ENCODE data around the gene LIME1. TPM values are rescaled to one million over a fixed set of nuclear protein-coding genes. Genes with fewer than 3 reads are reported as not detected.

LIME1 gene
- polyA plus RNA-seq, 2 of the 4 experiments (the other 2 are of a cell fraction): 2.5 to 6.5 TPM

GRCh38 chr20:63734111-63734945 is 2.1 kb upstream of the LIME1 start:
- H3K4me1 ChIP-seq: peaks cover 5% of the 10 kb centered on the region
- no peak overlapping the region for H3K4me3 ChIP-seq
- H3K27ac ChIP-seq: no peak overlapping the region
- DNase-seq (ENCODE audit: low read depth in 1 of 2, low spot score in 1 of 2): no peak
- no peak overlapping the region for H3K4me2 ChIP-seq
- TF ChIP-seq KDM1A (IDR thresholded peaks at IDR 0.05; ENCODE audit: low read depth) (no peak), FOXS1 (CRISPR knock-in tag; IDR thresholded peaks at IDR 0.05) (no peak), ELK1 (IDR thresholded peaks at IDR 0.05; ENCODE audit: low read depth, low read length) (no peak), CBX2 (IDR thresholded peaks at IDR 0.05; ENCODE audit: borderline replicate concordance, low read depth) (no peak)
- 89% methylated on average over 23 of the region's 25 CpGs for WGBS (ENCODE audit: missing lambda C conversion rate)
- ChIA-PET POLR2A (no interaction called here), CTCF (interaction anchor here (0.8 to 1.8 kb wide), 4 partner anchors 12 to 196 kb away, joined by 3 to 6 read pairs (median 3); partner anchors contain the start of gene PTK6)
- H3K9me3 ChIP-seq: no peaks in the 10 kb centered on the region
- FAIRE-seq: no peak
- no peak for ATAC-seq

- ATAC-seq: no peak
- TF ChIP-seq REST (IDR thresholded peaks at IDR 0.05): no peak
- TF ChIP-seq HDAC2 (IDR thresholded peaks at IDR 0.05): no peak
- no peak for TF ChIP-seq MAX (IDR thresholded peaks at IDR 0.05)
- no peak for TF ChIP-seq ZC3H11A (IDR thresholded peaks at IDR 0.05)
- TF ChIP-seq ELK1 (IDR thresholded peaks at IDR 0.05; ENCODE audit: low read depth, low read length): no peak
- TF ChIP-seq HMGXB4 (CRISPR knock-in tag; IDR thresholded peaks at IDR 0.05; ENCODE audit: borderline replicate concordance): no peak
- TF ChIP-seq SREBF2 (IDR thresholded peaks at IDR 0.05): no peak
- no peak for TF ChIP-seq CBX8 (IDR thresholded peaks at IDR 0.05)
- no peak for TF ChIP-seq FOSL2 (IDR thresholded peaks at IDR 0.05)
- TF ChIP-seq FOSL2 (CRISPR knock-in tag; IDR thresholded peaks at IDR 0.05): no peak
- TF ChIP-seq JUN (IDR thresholded peaks at IDR 0.05): no peak
- no peak for TF ChIP-seq GATA3 (IDR thresholded peaks at IDR 0.05; ENCODE audit: borderline replicate concordance)
- no peak for TF ChIP-seq MAZ (IDR thresholded peaks at IDR 0.05; ENCODE audit: borderline replicate concordance, low read depth, low read length)
- no peak for TF ChIP-seq POLR2AphosphoS2 (conservative IDR thresholded peaks at IDR 0.05; ENCODE audit: low read length)
- no peak for TF ChIP-seq CEBPB (IDR thresholded peaks at IDR 0.05)
- TF ChIP-seq NFE2L2 (conservative IDR thresholded peaks at IDR 0.05; ENCODE audit: low read length): no peak
- no peak for TF ChIP-seq CTCF (IDR thresholded peaks at IDR 0.05)
- no peak for TF ChIP-seq RNF2 (IDR thresholded peaks at IDR 0.05; ENCODE audit: borderline replicate concordance, low read depth)
- no peak overlapping the region for H3K27ac ChIP-seq
- no peak overlapping the region for H3K4me2 ChIP-seq
- H3K4me3 ChIP-seq: no peak overlapping the region
- no peaks in the 10 kb centered on the region for H3K9me3 ChIP-seq
- H3K4me1 ChIP-seq: peaks cover 5% of the 10 kb centered on the region
- CTCF ChIA-PET: interaction anchor here (0.8 to 1.8 kb wide), 6 partner anchors 13 to 197 kb away, joined by 3 to 7 read pairs (median 4); partner anchors contain the start of genes PTK6 and TPD52L2
- no peak for DNase-seq (ENCODE audit: low read depth in 1 of 2, low spot score in 1 of 2)
- 90% methylated on average over 43 of the region's 48 CpGs for WGBS (ENCODE audit: missing lambda C conversion rate)
- no peak for FAIRE-seq
- POLR2A ChIA-PET: no interaction called here
Observed at GRCh38 chr20:63734946-63735858, 1.3 kb upstream of the LIME1 start.
